ENCODE measurements around the gene TBC1D14.

GRCh38 chr4:7049739-7050138 lies 140.1 kb downstream of the TBC1D14 start:
- TF ChIP-seq KDM5A (IDR thresholded peaks at IDR 0.05; ENCODE audit: low read length) (no peak), HDAC2 (IDR thresholded peaks at IDR 0.05; ENCODE audit: borderline replicate concordance in 1 of 2, low read depth in 2 of 2, low read length in 2 of 2) (no peak), CTCF (IDR thresholded peaks at IDR 0.05; ENCODE audit: control extremely low read depth in 1 of 3, insufficient read depth in 1 of 3, low read depth in 1 of 3, low read length in 3 of 3) (no peak), CEBPB (IDR thresholded peaks at IDR 0.05; ENCODE audit: low read depth, low read length) (no peak), CHD1 (IDR thresholded peaks at IDR 0.05; ENCODE audit: low read depth, low read length) (no peak), EP300 (IDR thresholded peaks at IDR 0.05; ENCODE audit: borderline replicate concordance in 1 of 2, low read depth in 2 of 2, low read length in 2 of 2) (no peak), POLR2AphosphoS5 (IDR thresholded peaks at IDR 0.05; ENCODE audit: low read depth, low read length) (no peak), POLR2A (IDR thresholded peaks at IDR 0.05; ENCODE audit: control extremely low read depth in 1 of 2, low read depth in 2 of 2, low read length in 2 of 2) (no peak), JUND (IDR thresholded peaks at IDR 0.05; ENCODE audit: low read length) (no peak), MAFK (IDR thresholded peaks at IDR 0.05; ENCODE audit: low read depth, low read length) (no peak)
